Myocyte (in vitro differentiated cells): ENCODE measurements around the gene DYNLT1. TPM values are rescaled to one million over a fixed set of nuclear protein-coding genes. Genes with fewer than 3 reads are reported as not detected.

Source experiments
- DNase-seq: peaks from one replicate; pipeline ENCODE4 v3.0.0-alpha.2; 2012; ENCODE audit warnings: low read depth
- microRNA-seq: library from miRNA; unstranded; fragments of <30 nt; microRNA quantifications from one replicate; pipeline ENCODE4, GENCODE V29; 2016
- total RNA-seq: library from RNA; depleted of rRNA; stranded (reverse); fragments of >200 nt; gene quantifications from 2 replicates; pipeline ENCODE4 v1.2.3, GENCODE V29; 2014

Gene DYNLT1
- total RNA-seq, 1 donor from 2014 or later, result 57.3 TPM

DNA sequence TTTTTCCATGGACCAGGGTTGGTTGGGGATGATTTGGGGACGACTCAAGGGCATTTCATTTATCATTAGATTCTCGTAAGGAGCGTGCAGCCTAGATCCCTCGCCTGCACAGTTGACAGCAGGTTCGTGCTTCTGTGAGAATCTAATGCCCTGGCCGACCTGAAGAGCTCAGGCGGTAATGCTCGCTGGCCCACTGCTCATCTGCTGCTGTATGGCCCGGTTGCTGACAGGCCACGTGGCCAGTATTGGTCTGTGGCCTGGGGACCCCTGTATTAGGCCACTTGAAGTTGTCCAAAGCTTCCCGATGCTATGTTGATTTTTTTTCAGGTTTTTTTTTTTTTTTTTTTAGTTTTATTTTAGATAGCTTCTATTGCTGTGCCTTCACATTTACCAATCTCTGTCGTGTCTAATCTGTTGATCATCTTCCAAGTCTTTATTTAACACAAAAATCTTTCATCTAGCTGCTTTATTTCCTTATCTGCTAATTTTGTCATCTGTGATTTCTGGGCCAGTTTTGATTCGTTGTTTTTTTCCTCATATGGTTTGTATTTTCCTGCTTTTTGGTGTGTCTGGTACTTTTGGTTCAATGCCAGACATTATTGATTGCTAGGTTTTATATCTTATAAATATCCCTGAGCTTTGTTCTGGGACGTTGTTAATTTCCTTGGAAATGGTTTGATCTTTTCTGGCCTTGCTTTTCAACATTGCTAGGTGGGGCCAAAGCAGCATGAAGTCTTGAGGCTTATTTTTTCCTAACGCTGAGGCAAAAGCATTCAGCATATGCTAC is 41.1 kb downstream of the DYNLT1 start:
- no peak for DNase-seq

GRCh38 chr6:158599635-158600034 is 44.9 kb downstream of the DYNLT1 start:
- DNase-seq, result no peak

- no peak for DNase-seq
Observed at GRCh38 chr6:158597565-158597964, 47.0 kb downstream of the DYNLT1 start.

DNA sequence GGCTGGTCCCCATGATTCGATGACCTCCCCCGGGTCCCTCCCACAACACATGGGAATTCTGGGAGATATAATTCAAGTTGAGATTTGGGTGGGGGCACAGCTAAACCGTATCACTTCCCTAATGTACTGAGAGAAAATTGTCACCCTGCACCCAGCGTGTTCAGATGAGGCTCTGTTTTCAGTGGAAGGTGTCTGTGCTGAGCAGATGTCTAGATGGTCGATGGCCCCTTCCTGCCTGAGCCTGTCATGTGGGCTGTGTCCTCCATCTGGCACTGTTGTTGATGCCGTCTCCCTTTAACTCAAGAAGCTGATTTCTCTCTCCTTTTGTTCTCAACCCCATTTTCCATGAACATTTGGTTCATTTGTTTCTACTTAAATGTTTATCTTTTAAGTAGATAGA is 47.7 kb downstream of the DYNLT1 start:
- DNase-seq, result no peak

DNA sequence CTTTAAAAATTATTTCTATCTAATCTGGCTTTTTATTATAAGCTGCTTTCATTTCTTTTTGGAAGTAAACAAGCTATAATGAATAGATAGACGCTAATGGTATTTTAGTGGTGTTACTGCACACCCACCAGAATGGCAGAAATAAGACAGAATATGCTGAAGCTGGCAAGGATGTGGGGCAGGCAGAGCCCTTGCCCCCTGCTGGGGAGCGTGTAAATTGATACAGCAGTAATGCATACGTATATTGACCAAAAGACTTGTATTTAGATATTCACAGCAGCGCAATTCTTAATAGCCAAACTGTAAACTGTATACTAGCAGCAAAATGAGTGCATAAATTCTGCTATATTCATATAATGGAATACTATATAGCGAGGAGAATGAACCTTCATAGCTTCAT is 49.3 kb downstream of the DYNLT1 start:
- no peak for DNase-seq

- no peak for DNase-seq
Observed at GRCh38 chr6:158593670-158594069, 50.9 kb downstream of the DYNLT1 start.

GRCh38 chr6:158591810-158592209 is 52.7 kb downstream of the DYNLT1 start:
- DNase-seq, result no peak

DNA sequence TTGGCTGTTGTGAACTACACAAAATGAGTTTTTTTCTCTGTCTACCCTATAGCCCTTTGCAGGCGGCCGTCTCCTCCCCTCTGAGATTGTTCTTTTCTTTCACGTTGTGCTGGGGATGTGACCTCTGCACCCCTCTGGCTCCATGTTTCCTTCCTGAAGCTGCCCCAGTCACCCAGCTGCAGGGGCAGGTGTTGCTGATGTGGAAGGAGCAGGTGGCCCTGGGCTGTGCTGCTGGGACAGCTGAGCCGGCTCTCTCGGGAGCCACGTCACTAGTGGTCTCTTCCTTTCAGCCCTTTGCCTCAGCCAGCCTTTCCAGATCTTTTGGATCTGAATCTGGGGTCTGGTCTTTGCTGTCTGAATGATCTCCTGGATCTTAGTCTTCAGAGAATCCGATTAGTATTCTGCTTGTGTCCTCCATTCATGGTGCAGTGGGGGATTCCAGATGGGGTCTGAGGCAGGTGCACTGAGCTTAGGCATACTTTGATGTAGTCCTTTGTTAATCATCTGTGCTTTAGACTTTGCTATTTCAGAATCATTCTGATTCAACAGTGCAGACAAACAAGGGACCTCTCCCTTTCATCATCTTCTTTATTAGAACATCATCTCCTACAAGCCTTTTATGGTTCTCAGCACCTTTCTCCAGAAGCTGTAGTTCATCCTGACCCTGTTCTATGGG is 53.3 kb downstream of the DYNLT1 start:
- DNase-seq, result no peak

- no peak for DNase-seq
Observed at GRCh38 chr6:158589366-158589765, 55.2 kb downstream of the DYNLT1 start.

DNA sequence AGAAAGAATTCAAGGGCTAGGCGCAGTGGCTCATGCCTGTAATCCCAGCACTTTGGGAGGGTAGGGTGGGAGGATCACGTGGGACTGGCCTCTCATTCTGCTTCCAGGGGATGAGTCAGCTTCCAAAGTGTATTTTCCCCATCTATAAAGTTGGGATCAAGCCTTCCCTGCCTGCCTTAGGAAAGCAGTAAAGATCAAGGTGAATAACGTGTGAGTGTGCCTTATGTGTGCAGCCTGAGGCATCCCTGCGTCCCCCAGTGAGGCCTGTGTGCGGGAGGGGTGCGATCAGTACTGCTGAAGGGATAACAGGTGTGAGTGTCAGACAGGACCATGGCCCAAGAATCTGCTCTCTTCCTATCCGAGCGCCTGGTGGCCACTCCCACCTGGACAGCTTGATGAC is 57.9 kb downstream of the DYNLT1 start:
- no peak for DNase-seq

Small RNA genes within 50 kb of the gene (microRNA-seq; reads per million reads assigned to microRNA genes)
- gene MIR7161, result not detected

Other genes with a start within 250 kb of the DYNLT1 start
- 32.8 and 33.5 TPM in 2 replicates for gene TMEM181, start 84.7 kb downstream of the DYNLT1 start, total RNA-seq
- gene SYTL3, start 5.3 kb upstream of the DYNLT1 start, total RNA-seq, result 6.9 and 7.1 TPM in 2 replicates
- gene EZR, start 174.6 kb upstream of the DYNLT1 start, total RNA-seq, result 41.2 and 71.0 TPM in 2 replicates